WERI-Rb-1 (cell line): ENCODE results near the gene ICAM4.

Experiments used
- DNase-seq: peaks from one replicate; pipeline ENCODE4 v3.0.0-alpha.2; 2020
- H3K27ac ChIP-seq: fragments of 250-450 bp; sonication (Bioruptor Pico); 2 replicates; pipeline ENCODE4 v1.5.1; 2020; ENCODE audit warnings: mild to moderate bottlenecking, moderate library complexity
- H3K27me3 ChIP-seq: fragments of 250-450 bp; sonication (Bioruptor Pico); 2 replicates; pipeline ENCODE4 v1.5.1; 2021; ENCODE audit warnings: mild to moderate bottlenecking, low read depth, moderate library complexity; ENCODE audit not compliant: insufficient read depth, severe bottlenecking
- H3K36me3 ChIP-seq: fragments of 250-450 bp; sonication (Bioruptor Pico); 2 replicates; pipeline ENCODE4 v1.5.1; 2020; ENCODE audit warnings: mild to moderate bottlenecking, moderate library complexity
- H3K4me3 ChIP-seq: 2 replicates; pipeline ENCODE4 v1.5.1; 2011; ENCODE audit warnings: low read depth, mild to moderate bottlenecking, control low read depth, low read length
- H3K9me3 ChIP-seq: fragments of 250-450 bp; sonication (Bioruptor Pico); 2 replicates; pipeline ENCODE4 v1.5.1; 2021; ENCODE audit warnings: mild to moderate bottlenecking, moderate library complexity; ENCODE audit not compliant: severe bottlenecking
- CTCF ChIP-seq: IDR thresholded peaks from 2 replicates; pipeline ENCODE4 v1.5.1; 2011; ENCODE audit warnings: low read depth, mild to moderate bottlenecking, control low read depth, inconsistent platforms, low read length

Gene ICAM4

GRCh38 chr19:10318807-10319682 is 32.3 kb downstream of the ICAM4 start:
- Histone ChIP-seq H3K27ac (no peak overlapping the region), H3K4me3 (no peak overlapping the region), H3K27me3 (no peaks in the 10 kb centered on the region), H3K9me3 (no peaks in the 10 kb centered on the region), H3K36me3 (peaks cover 71% of the 10 kb centered on the region)
- no peak for TF ChIP-seq CTCF
- no peak for DNase-seq

GRCh38 chr19:10320602-10321416 is 34.1 kb downstream of the ICAM4 start:
- TF ChIP-seq CTCF, result no peak
- H3K27me3 ChIP-seq, result no peaks in the 10 kb centered on the region
- H3K4me3 ChIP-seq, result no peak overlapping the region
- no peaks in the 10 kb centered on the region for H3K9me3 ChIP-seq
- peaks cover 85% of the 10 kb centered on the region for H3K36me3 ChIP-seq
- no peak overlapping the region for H3K27ac ChIP-seq
- no peak for DNase-seq

- no peaks in the 10 kb centered on the region for H3K27me3 ChIP-seq
- no peak overlapping the region for H3K4me3 ChIP-seq
- H3K27ac ChIP-seq, result no peak overlapping the region
- no peak for TF ChIP-seq CTCF
- DNase-seq, result no peak
- peaks cover 89% of the 10 kb centered on the region for H3K36me3 ChIP-seq
- H3K9me3 ChIP-seq, result no peaks in the 10 kb centered on the region
These were observed 34.7 kb downstream of the ICAM4 start for GRCh38 chr19:10321417-10321797.

GRCh38 chr19:10321874-10322835 is 35.4 kb downstream of the ICAM4 start:
- no peak for DNase-seq
- H3K4me3 ChIP-seq, result no peak overlapping the region
- no peak overlapping the region for H3K27ac ChIP-seq
- H3K36me3 ChIP-seq, result peaks cover 92% of the 10 kb centered on the region
- H3K9me3 ChIP-seq, result no peaks in the 10 kb centered on the region
- no peaks in the 10 kb centered on the region for H3K27me3 ChIP-seq
- TF ChIP-seq CTCF, result no peak

GRCh38 chr19:10325732-10326131 is 39.0 kb downstream of the ICAM4 start:
- no peak overlapping the region for H3K4me3 ChIP-seq
- H3K27me3 ChIP-seq, result no peaks in the 10 kb centered on the region
- H3K36me3 ChIP-seq, result peaks cover 97% of the 10 kb centered on the region
- no peak overlapping the region for H3K27ac ChIP-seq
- no peak for TF ChIP-seq CTCF
- H3K9me3 ChIP-seq, result no peaks in the 10 kb centered on the region
- no peak for DNase-seq
